Activated CD4-positive, alpha-beta T cell treated with anti-CD3 and anti-CD28 coated beads, Interleukin-2, amount 50 U/mL, for 24 hours (primary cell): ENCODE results near the gene CBFA2T3.
"Not testable (repeated sequence)": the region's sequence is repeated elsewhere in the genome, so short reads cannot be mapped to it uniquely, and the experiment has no call there.

Source experiments
- DNase-seq, 2 donors: peaks; one replicate each; pipeline ENCODE4 v3.0.0-alpha.2; 2020; ENCODE audit warnings: low read depth in 1 of 2, low spot score in 1 of 2

CBFA2T3 gene

GRCh38 chr16:88977018-88977811 lies at the start of gene CBFA2T3:
TSS of gene CBFA2T3 (minus strand) at chr16:88977207. CDS start at chr16:88976807, 400 bp downstream.
- no peak for DNase-seq

- peak in 1 of 2 donors; percentile 62 for DNase-seq
These were observed 49.2 kb upstream of the CBFA2T3 start for GRCh38 chr16:89026121-89026612.

- no peak for DNase-seq
These were observed 48.6 kb upstream of the CBFA2T3 start for GRCh38 chr16:89025636-89026035.

GRCh38 chr16:89024546-89025060 lies 47.6 kb upstream of the CBFA2T3 start:
- no peak for DNase-seq

- DNase-seq, result no peak
These were observed 46.9 kb upstream of the CBFA2T3 start for GRCh38 chr16:89023621-89024511.

GRCh38 chr16:89023151-89023551 lies 46.1 kb upstream of the CBFA2T3 start:
- DNase-seq, result no peak

GRCh38 chr16:89022051-89022836 lies 45.2 kb upstream of the CBFA2T3 start:
- no peak for DNase-seq

GRCh38 chr16:89020925-89021595 lies 44.1 kb upstream of the CBFA2T3 start:
- no peak for DNase-seq

GRCh38 chr16:89020068-89020924 lies 43.3 kb upstream of the CBFA2T3 start:
- DNase-seq, result no peak

- no peak for DNase-seq
These were observed 42.5 kb upstream of the CBFA2T3 start for GRCh38 chr16:89019511-89019910.

GRCh38 chr16:89018282-89019158 lies 41.5 kb upstream of the CBFA2T3 start:
- no peak for DNase-seq

GRCh38 chr16:89017543-89018281 lies 40.7 kb upstream of the CBFA2T3 start:
- no peak for DNase-seq

GRCh38 chr16:89016561-89016960 lies 39.6 kb upstream of the CBFA2T3 start:
- not testable (repeated sequence) for DNase-seq

- no peak for DNase-seq
These were observed 38.4 kb upstream of the CBFA2T3 start for GRCh38 chr16:89015271-89015859.

GRCh38 chr16:89014403-89015230 lies 37.6 kb upstream of the CBFA2T3 start:
- no peak for DNase-seq

- DNase-seq, result no peak
These were observed 36.8 kb upstream of the CBFA2T3 start for GRCh38 chr16:89013692-89014402.
